PC-9 (cell line): ENCODE data around the gene KCNT2. TPM values are rescaled to one million over a fixed set of nuclear protein-coding genes. Genes with fewer than 3 reads are reported as not detected.

Experiments
- BruUV-seq: library from RNA; stranded (reverse); fragments of 400-500 nt; replicated peaks from 2 replicates; lab custom pipeline; 2021; lab: Mats Ljungman, UMichigan
- CTCF ChIA-PET: fragments of 300-600 bp; sonication (Branson Sonifier 250); formaldehyde crosslinking; loops from one replicate; lab custom pipeline; 2022; ENCODE audit warnings: antibody characterized with exemption; lab: Charles Lee
- POLR2A ChIA-PET: fragments of 300-600 bp; sonication (Branson Sonifier 250); formaldehyde crosslinking; loops from one replicate; lab custom pipeline; 2022; ENCODE audit warnings: antibody characterized with exemption; ENCODE audit not compliant: unreplicated experiment; lab: Charles Lee
- DNase-seq, 2 experiments: peaks; one replicate each; pipeline versions ENCODE4 v3.0.0 to v3.0.0-alpha.2; 2015 to 2022; ENCODE audit warnings: mixed read lengths in 1 of 2
- H2AFZ ChIP-seq: fragments of 200-600 bp; sonication (generic); 2 replicates; pipeline ENCODE4 v1.8.1; 2017; ENCODE audit warnings: antibody characterized with exemption
- H3F3A ChIP-seq: fragments of 200-600 bp; sonication (generic); 2 replicates; pipeline ENCODE4 v1.8.1; 2017; ENCODE audit warnings: antibody characterized with exemption, mild to moderate bottlenecking, low read depth; ENCODE audit not compliant: insufficient read depth
- H3K27ac ChIP-seq: fragments of 200-600 bp; sonication (generic); 2 replicates; pipeline ENCODE4 v1.6.1; 2016; ENCODE audit warnings: mixed run types
- H3K27me3 ChIP-seq: fragments of 200-600 bp; sonication (generic); 2 replicates; pipeline ENCODE4 v1.6.1; 2016; ENCODE audit warnings: low read depth, mixed run types; ENCODE audit not compliant: insufficient read depth
- H3K36me3 ChIP-seq: fragments of 200-600 bp; sonication (generic); 2 replicates; pipeline ENCODE4 v1.6.1; 2016; ENCODE audit warnings: low read depth, mixed run types
- H3K4me1 ChIP-seq: fragments of 200-600 bp; sonication (generic); replicated peaks from 2 replicates; pipeline ENCODE4 v1.6.1; 2016; ENCODE audit warnings: mixed run types; ENCODE audit not compliant: insufficient read depth
- H3K4me2 ChIP-seq: fragments of 200-600 bp; sonication (generic); 2 replicates; pipeline ENCODE4 v1.6.1; 2017; ENCODE audit warnings: mixed run types
- H3K4me3 ChIP-seq: fragments of 200-600 bp; sonication (generic); 2 replicates; pipeline ENCODE4 v1.6.1; 2016; ENCODE audit warnings: mixed run types
- H3K79me2 ChIP-seq: fragments of 200-600 bp; sonication (generic); 2 replicates; pipeline ENCODE4 v1.6.1; 2017; ENCODE audit warnings: low read depth, mixed run types
- H3K9me2 ChIP-seq: fragments of 200-600 bp; sonication (generic); 2 replicates; pipeline ENCODE4 v1.8.1; 2017; ENCODE audit warnings: mild to moderate bottlenecking; ENCODE audit not compliant: insufficient read depth
- H3K9me3 ChIP-seq: fragments of 200-600 bp; sonication (generic); 2 replicates; pipeline ENCODE4 v1.8.1; 2016; ENCODE audit warnings: low read depth; ENCODE audit not compliant: insufficient read depth
- H4K20me1 ChIP-seq: fragments of 200-600 bp; sonication (generic); 2 replicates; pipeline ENCODE4 v1.8.1; 2017; ENCODE audit not compliant: insufficient read depth
- CTCF ChIP-seq: fragments of 200-600 bp; sonication (generic); conservative IDR thresholded peaks from 2 replicates; pipeline ENCODE4 v1.6.1; 2017; ENCODE audit warnings: mixed run types, antibody characterized with exemption, mild to moderate bottlenecking, moderate library complexity
- EZH2 ChIP-seq: fragments of 200-600 bp; sonication (generic); IDR thresholded peaks from 2 replicates; pipeline ENCODE4 v1.8.0; 2017; ENCODE audit warnings: antibody characterized with exemption, low read depth
- intact Hi-C: fragments of 100-400 bp; cut with micrococcal nuclease; formaldehyde crosslinking; loops from one replicate; pipeline ENCODE4 v1.10.0; 2022; ENCODE audit not compliant: unreplicated experiment
- total RNA-seq: library from RNA; stranded (reverse); gene quantifications from 2 replicates; pipeline ENCODE4 v1.2.3, GENCODE V29; 2021

Gene KCNT2
- total RNA-seq, 1 experiment from 2014 or later = 0.90 TPM

- Histone ChIP-seq H3K4me1 (no peaks in the 10 kb centered on the region), H3K4me3 (no peak overlapping the region), H3K27me3 (no peaks in the 10 kb centered on the region), H3K27ac (no peak overlapping the region), H3K9me3 (no peaks in the 10 kb centered on the region), H3K36me3 (no peaks in the 10 kb centered on the region), H3K79me2 (no peaks in the 10 kb centered on the region), H4K20me1 (no peaks in the 10 kb centered on the region), H2AFZ (no peak overlapping the region), H3K9me2 (no peaks in the 10 kb centered on the region), H3F3A (no peaks in the 10 kb centered on the region), H3K4me2 (no peak overlapping the region)
- DNase-seq = no peak
- CTCF ChIA-PET = no interaction called here
- intact Hi-C loops = no loop called here
- POLR2A ChIA-PET = no interaction called here
- no TSS peak for BruUV-seq
- TF ChIP-seq CTCF = no peak
- no peak for TF ChIP-seq EZH2
Observed at GRCh38 chr1:196573226-196573625, 35.0 kb downstream of the KCNT2 start.

GRCh38 chr1:196567238-196567637, 41.0 kb downstream of the KCNT2 start:
- TF ChIP-seq EZH2 (no peak), CTCF (no peak)
- Histone ChIP-seq H3F3A (no peaks in the 10 kb centered on the region), H2AFZ (no peak overlapping the region), H3K79me2 (no peaks in the 10 kb centered on the region), H3K27me3 (no peaks in the 10 kb centered on the region), H3K9me3 (0 out of 2 replicates have a peak, but pooled peaks cover 2% of the 10 kb centered on the region), H3K36me3 (no peaks in the 10 kb centered on the region), H3K4me3 (no peak overlapping the region), H4K20me1 (no peaks in the 10 kb centered on the region), H3K27ac (no peak overlapping the region), H3K4me1 (no peaks in the 10 kb centered on the region), H3K9me2 (no peaks in the 10 kb centered on the region), H3K4me2 (no peak overlapping the region)
- no peak for DNase-seq
- intact Hi-C loops = no loop called here
- CTCF ChIA-PET = no interaction called here
- BruUV-seq = no TSS peak
- POLR2A ChIA-PET = no interaction called here

DNA sequence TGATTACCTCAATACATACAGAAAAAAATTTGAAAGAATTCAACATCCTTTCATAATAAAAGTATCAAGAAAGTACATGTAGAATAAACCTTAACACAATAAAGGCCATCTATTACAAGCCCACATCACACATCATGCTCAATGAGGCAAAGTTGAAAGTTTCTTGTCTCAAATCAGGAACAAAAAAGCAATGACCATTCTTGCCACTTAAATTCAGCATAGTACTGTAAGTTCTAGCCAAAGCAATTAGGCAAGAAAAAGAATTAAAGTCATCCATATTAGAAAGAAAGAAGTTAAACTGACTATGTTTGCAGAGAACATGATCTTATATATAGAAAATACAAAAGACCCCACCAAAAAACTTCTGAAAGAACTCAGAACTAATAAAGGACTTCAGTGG, 44.5 kb downstream of the KCNT2 start:
- Histone ChIP-seq H3K9me3 (peaks cover 2% of the 10 kb centered on the region; the same call in 1 of the 2 replicates), H3K4me1 (peaks cover 2% of the 10 kb centered on the region; the same call in 1 of the 2 replicates), H3K27me3 (no peaks in the 10 kb centered on the region), H3K36me3 (no peaks in the 10 kb centered on the region), H3K79me2 (no peaks in the 10 kb centered on the region), H4K20me1 (no peaks in the 10 kb centered on the region), H3K4me3 (no peak overlapping the region), H3K9me2 (no peaks in the 10 kb centered on the region), H3K4me2 (no peak overlapping the region), H3F3A (no peaks in the 10 kb centered on the region), H3K27ac (no peak overlapping the region), H2AFZ (no peak overlapping the region)
- TF ChIP-seq CTCF (no peak), EZH2 (no peak)
- ChIA-PET POLR2A (no interaction called here), CTCF (no interaction called here)
- intact Hi-C loops = no loop called here
- no peak for DNase-seq
- no TSS peak for BruUV-seq
